CD4-positive, alpha-beta T cell treated with Interleukin-15 for 1 hour (primary cell): ENCODE results near the gene BAG1.

Source experiments
- DNase-seq: peaks from one replicate; pipeline ENCODE4 v3.0.0-alpha.2; 2020

BAG1 gene

GRCh38 chr9:33264473-33265177, at the start of gene BAG1, which contains the start of gene CHMP5:
BAG1 (minus strand) TSS chr9:33264708.
CHMP5 (plus strand) TSS chr9:33265049; CDS start chr9:33265079, 30 bp downstream.
- peak; percentile 99 for DNase-seq

- no peak for DNase-seq
Observed at GRCh38 chr9:33311953-33312352, 47.4 kb upstream of the BAG1 start.

- no peak for DNase-seq
Observed at GRCh38 chr9:33310748-33311147, 46.2 kb upstream of the BAG1 start.

GRCh38 chr9:33309903-33310302, 45.4 kb upstream of the BAG1 start:
- DNase-seq = no peak

GRCh38 chr9:33307067-33307466, 42.6 kb upstream of the BAG1 start:
- no peak for DNase-seq

GRCh38 chr9:33306037-33306436, 41.5 kb upstream of the BAG1 start:
- no peak for DNase-seq

- DNase-seq = no peak
Observed at GRCh38 chr9:33304362-33304761, 39.9 kb upstream of the BAG1 start.

GRCh38 chr9:33300546-33300945, 36.0 kb upstream of the BAG1 start:
- no peak for DNase-seq

- DNase-seq = peak; percentile 77
Observed at GRCh38 chr9:33297432-33297831, 32.9 kb upstream of the BAG1 start.

- DNase-seq = no peak
Observed at GRCh38 chr9:33295571-33295970, 31.1 kb upstream of the BAG1 start.

- no peak for DNase-seq
Observed at GRCh38 chr9:33294670-33295432, 30.3 kb upstream of the BAG1 start.

- no peak for DNase-seq
Observed at GRCh38 chr9:33293782-33294181, 29.3 kb upstream of the BAG1 start.

- DNase-seq = no peak
Observed at GRCh38 chr9:33291901-33292300, 27.4 kb upstream of the BAG1 start.

GRCh38 chr9:33291031-33291397, 26.5 kb upstream of the BAG1 start:
- no peak for DNase-seq

- DNase-seq = peak; percentile 99
Observed at GRCh38 chr9:33290247-33291030, 25.9 kb upstream of the BAG1 start, which contains the start of gene NFX1. NFX1 (plus strand) TSS chr9:33290516; CDS start chr9:33290573, 57 bp downstream.

- no peak for DNase-seq
Observed at GRCh38 chr9:33289936-33290246, 25.4 kb upstream of the BAG1 start.

GRCh38 chr9:33289496-33289895, 25.0 kb upstream of the BAG1 start:
- no peak for DNase-seq

- no peak for DNase-seq
Observed at GRCh38 chr9:33288828-33289483, 24.4 kb upstream of the BAG1 start.

- no peak for DNase-seq
Observed at GRCh38 chr9:33288235-33288634, 23.7 kb upstream of the BAG1 start.

- peak; percentile 62 for DNase-seq
Observed at GRCh38 chr9:33287087-33287490, 22.6 kb upstream of the BAG1 start.

GRCh38 chr9:33285502-33285901, 21.0 kb upstream of the BAG1 start:
- DNase-seq = no peak

GRCh38 chr9:33277484-33277883, 13.0 kb upstream of the BAG1 start:
- no peak for DNase-seq

GRCh38 chr9:33273972-33274328, 9.4 kb upstream of the BAG1 start:
- no peak for DNase-seq
